Measurements from ENCODE around the gene STON2.

- TF ChIP-seq ZFX (IDR thresholded peaks at IDR 0.05) = no peak
- TF ChIP-seq, protein P1, sequence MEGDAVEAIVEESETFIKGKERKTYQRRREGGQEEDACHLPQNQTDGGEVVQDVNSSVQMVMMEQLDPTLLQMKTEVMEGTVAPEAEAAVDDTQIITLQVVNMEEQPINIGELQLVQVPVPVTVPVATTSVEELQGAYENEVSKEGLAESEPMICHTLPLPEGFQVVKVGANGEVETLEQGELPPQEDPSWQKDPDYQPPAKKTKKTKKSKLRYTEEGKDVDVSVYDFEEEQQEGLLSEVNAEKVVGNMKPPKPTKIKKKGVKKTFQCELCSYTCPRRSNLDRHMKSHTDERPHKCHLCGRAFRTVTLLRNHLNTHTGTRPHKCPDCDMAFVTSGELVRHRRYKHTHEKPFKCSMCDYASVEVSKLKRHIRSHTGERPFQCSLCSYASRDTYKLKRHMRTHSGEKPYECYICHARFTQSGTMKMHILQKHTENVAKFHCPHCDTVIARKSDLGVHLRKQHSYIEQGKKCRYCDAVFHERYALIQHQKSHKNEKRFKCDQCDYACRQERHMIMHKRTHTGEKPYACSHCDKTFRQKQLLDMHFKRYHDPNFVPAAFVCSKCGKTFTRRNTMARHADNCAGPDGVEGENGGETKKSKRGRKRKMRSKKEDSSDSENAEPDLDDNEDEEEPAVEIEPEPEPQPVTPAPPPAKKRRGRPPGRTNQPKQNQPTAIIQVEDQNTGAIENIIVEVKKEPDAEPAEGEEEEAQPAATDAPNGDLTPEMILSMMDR (conservative IDR thresholded peaks at IDR 0.05) = no peak
Observed at GRCh38 chr14:81273961-81274575, 126.1 kb downstream of the STON2 start.

All from C4-2B (cell line).